ENCODE measurements around the gene CLEC2D. TPM values are rescaled to one million over a fixed set of nuclear protein-coding genes. Genes with fewer than 3 reads are reported as not detected.

Gene CLEC2D
- total RNA-seq, 1 donor from 2014 or later = 18.7 TPM

DNA sequence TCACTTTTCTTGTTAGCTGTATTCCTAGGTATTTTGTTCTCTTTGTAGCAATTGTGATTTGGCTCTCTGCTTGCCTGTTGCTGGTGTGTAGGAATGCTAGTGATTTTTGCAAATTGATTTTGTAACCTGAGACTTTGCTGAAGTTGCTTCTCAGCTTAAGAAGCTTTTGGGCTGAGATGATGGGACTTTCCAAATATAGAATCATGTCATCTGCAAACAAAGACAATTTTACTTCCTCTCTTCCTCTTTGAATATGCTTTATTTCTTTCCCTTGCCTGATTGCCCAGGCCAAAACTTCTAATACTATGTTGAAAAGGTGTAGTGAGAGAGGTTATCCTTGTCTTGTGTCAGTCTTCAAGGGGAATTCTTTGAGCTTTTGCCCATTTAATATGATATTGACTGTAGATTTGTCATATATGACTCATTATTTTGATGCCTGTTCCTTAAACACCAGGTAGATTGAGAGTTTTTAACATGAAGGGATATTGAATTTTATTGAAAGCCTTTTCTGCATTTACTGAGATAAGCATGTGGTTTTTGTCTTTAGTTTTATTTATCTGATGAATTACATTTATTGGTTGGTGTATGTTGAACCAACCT, 36.7 kb downstream of the CLEC2D start:
- Mint-ChIP-seq H3K27ac (no peak overlapping the region), H3K4me3 (no peak overlapping the region), H3K9me3 (peaks cover 5% of the 10 kb centered on the region), H3K36me3 (no peaks in the 10 kb centered on the region), H3K27me3 (ENCODE audit: insufficient read depth, low read depth) (no peaks in the 10 kb centered on the region), H3K4me1 (no peaks in the 10 kb centered on the region)
- H3K9ac ChIP-seq = no peak overlapping the region
- no peaks in the 10 kb centered on the region for H3F3A ChIP-seq (ENCODE audit: low read depth)
- H3K27ac ChIP-seq = no peak overlapping the region
- H3K79me2 ChIP-seq (ENCODE audit: low read depth) = no peaks in the 10 kb centered on the region
- H3K4me3 ChIP-seq = no peak overlapping the region
- TF ChIP-seq, protein P1, sequence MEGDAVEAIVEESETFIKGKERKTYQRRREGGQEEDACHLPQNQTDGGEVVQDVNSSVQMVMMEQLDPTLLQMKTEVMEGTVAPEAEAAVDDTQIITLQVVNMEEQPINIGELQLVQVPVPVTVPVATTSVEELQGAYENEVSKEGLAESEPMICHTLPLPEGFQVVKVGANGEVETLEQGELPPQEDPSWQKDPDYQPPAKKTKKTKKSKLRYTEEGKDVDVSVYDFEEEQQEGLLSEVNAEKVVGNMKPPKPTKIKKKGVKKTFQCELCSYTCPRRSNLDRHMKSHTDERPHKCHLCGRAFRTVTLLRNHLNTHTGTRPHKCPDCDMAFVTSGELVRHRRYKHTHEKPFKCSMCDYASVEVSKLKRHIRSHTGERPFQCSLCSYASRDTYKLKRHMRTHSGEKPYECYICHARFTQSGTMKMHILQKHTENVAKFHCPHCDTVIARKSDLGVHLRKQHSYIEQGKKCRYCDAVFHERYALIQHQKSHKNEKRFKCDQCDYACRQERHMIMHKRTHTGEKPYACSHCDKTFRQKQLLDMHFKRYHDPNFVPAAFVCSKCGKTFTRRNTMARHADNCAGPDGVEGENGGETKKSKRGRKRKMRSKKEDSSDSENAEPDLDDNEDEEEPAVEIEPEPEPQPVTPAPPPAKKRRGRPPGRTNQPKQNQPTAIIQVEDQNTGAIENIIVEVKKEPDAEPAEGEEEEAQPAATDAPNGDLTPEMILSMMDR (IDR thresholded peaks at IDR 0.05) = no peak
- TF ChIP-seq EZH2phosphoT487 (IDR thresholded peaks at IDR 0.05) (no peak), EZH2 (IDR thresholded peaks at IDR 0.05) (no peak)
- no peaks in the 10 kb centered on the region for H3K36me3 ChIP-seq
- H3K4me1 ChIP-seq = no peaks in the 10 kb centered on the region
- no peak overlapping the region for H2AFZ ChIP-seq (replicated peaks)
- no peak for DNase-seq (ENCODE audit: low spot score)
- no peaks in the 10 kb centered on the region for H3K27me3 ChIP-seq
- H3K9me3 ChIP-seq (ENCODE audit: low read depth) = no peaks in the 10 kb centered on the region
- H3K4me2 ChIP-seq = no peak overlapping the region
- no peaks in the 10 kb centered on the region for H4K20me1 ChIP-seq (ENCODE audit: low read depth)

DNA sequence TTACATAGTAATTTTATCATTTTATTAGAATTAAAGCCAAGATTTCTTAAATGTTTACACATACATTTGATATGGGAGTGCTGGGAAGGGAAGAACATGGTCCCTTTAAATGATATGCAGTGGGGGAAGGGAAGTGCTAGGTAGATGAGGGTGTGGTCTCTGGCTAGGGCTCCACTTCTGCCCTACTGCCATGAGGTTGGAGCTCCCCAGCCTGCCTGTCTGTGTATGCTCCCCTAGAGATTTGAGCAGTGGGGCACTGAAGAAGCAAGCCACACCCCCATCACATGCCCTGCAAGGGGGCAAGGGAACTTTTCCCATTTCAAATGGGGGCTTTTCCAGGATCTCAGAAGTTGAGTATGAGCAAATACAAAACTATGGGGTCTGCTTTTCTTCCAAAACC, 37.8 kb downstream of the CLEC2D start:
- Histone ChIP-seq H3K4me2 (no peak overlapping the region), H3K9me3 (ENCODE audit: low read depth) (no peaks in the 10 kb centered on the region), H3K27me3 (no peaks in the 10 kb centered on the region), H3K4me1 (no peaks in the 10 kb centered on the region), H3F3A (ENCODE audit: low read depth) (no peaks in the 10 kb centered on the region), H3K27ac (no peak overlapping the region), H3K4me3 (no peak overlapping the region), H2AFZ (replicated peaks) (peak overlapping the region; percentile 81), H4K20me1 (ENCODE audit: low read depth) (no peaks in the 10 kb centered on the region), H3K36me3 (no peaks in the 10 kb centered on the region), H3K9ac (no peak overlapping the region), H3K79me2 (ENCODE audit: low read depth) (no peaks in the 10 kb centered on the region)
- Mint-ChIP-seq H3K27ac (no peak overlapping the region), H3K4me1 (no peaks in the 10 kb centered on the region), H3K27me3 (ENCODE audit: insufficient read depth, low read depth) (peaks cover 2% of the 10 kb centered on the region), H3K4me3 (no peak overlapping the region), H3K9me3 (peaks cover 5% of the 10 kb centered on the region), H3K36me3 (no peaks in the 10 kb centered on the region)
- TF ChIP-seq EZH2phosphoT487 (IDR thresholded peaks at IDR 0.05) (no peak), EZH2 (IDR thresholded peaks at IDR 0.05) (no peak)
- TF ChIP-seq, protein P1 (IDR thresholded peaks at IDR 0.05) = no peak
- no peak for DNase-seq (ENCODE audit: low spot score)

DNA sequence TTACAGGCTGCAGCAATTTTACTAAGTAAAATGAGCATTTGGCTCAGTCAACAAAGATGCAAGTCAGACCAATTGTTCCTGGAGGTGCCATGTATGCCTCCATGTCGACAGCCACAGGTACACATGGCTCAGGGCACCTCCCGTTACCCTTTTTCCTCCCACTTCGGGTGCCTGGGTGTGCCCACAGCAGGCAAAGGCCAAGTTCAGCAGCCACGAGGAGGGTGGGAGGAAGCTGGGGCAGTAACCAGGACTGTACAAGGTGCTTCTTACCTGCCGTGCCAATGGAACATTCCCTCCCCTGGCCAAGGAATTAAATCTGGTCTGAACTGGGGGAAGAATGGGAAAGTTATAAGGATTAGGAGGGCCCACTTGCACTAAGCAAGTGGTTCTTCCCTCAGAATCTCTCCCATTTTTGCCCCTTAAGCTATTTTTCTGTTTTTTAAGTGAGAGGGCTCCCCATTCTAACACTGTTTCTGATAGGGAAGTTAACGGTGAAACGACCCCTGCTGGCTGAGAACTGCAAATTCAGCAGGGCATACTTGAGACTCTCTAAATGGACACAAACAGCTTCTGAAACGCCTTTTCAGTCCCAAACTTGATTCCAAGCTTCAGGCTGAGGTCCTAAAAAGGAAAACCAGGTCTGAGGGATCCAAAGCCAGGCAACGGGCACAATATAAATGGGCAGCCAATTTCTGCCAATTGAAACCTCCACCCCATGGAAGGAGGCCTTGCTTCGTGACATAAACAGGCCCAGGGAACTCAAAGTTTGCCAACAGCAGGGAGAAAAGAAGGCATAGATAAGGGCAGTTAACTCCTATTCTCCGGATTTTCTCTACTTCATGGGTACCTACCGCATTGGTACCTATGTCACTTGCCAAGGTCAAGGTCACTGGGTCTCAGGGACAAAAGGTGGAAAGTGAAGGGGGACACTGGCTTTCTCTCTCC, 38.6 kb downstream of the CLEC2D start:
- Mint-ChIP-seq H3K4me3 (no peak overlapping the region), H3K27ac (no peak overlapping the region), H3K36me3 (no peaks in the 10 kb centered on the region), H3K27me3 (ENCODE audit: insufficient read depth, low read depth) (peaks cover 2% of the 10 kb centered on the region), H3K4me1 (no peaks in the 10 kb centered on the region), H3K9me3 (peaks cover 5% of the 10 kb centered on the region)
- Histone ChIP-seq H3K9ac (no peak overlapping the region), H4K20me1 (ENCODE audit: low read depth) (no peaks in the 10 kb centered on the region), H2AFZ (replicated peaks) (peak overlapping the region; percentile 81), H3K4me2 (no peak overlapping the region), H3K36me3 (no peaks in the 10 kb centered on the region), H3K27ac (no peak overlapping the region), H3K9me3 (ENCODE audit: low read depth) (no peaks in the 10 kb centered on the region), H3K4me3 (no peak overlapping the region), H3F3A (ENCODE audit: low read depth) (no peaks in the 10 kb centered on the region), H3K79me2 (ENCODE audit: low read depth) (no peaks in the 10 kb centered on the region), H3K27me3 (no peaks in the 10 kb centered on the region), H3K4me1 (no peaks in the 10 kb centered on the region)
- TF ChIP-seq EZH2phosphoT487 (IDR thresholded peaks at IDR 0.05) = no peak
- TF ChIP-seq, protein P1 (IDR thresholded peaks at IDR 0.05) = peak; percentile 91
- DNase-seq (ENCODE audit: low spot score) = peak; percentile 72

Data from neural progenitor cell (in vitro differentiated cells).